Activated T-cell treated with anti-CD3 and anti-CD28 coated beads for 4 hours (primary cell): ENCODE results near the gene CHST8.

Source experiments
- DNase-seq: peaks from one replicate; pipeline ENCODE4 v3.0.0-alpha.2; 2020

Gene CHST8

GRCh38 chr19:33746159-33746558 lies 124.4 kb downstream of the CHST8 start:
- DNase-seq, result no peak

GRCh38 chr19:33747273-33747672 lies 125.5 kb downstream of the CHST8 start:
- no peak for DNase-seq

- DNase-seq, result no peak
Observed at GRCh38 chr19:33748231-33748630, 126.5 kb downstream of the CHST8 start.

GRCh38 chr19:33749016-33749415 lies 127.3 kb downstream of the CHST8 start:
- DNase-seq, result no peak

GRCh38 chr19:33749619-33750175 lies 127.9 kb downstream of the CHST8 start:
- no peak for DNase-seq

GRCh38 chr19:33750587-33751435 lies 129.1 kb downstream of the CHST8 start:
- no peak for DNase-seq

- DNase-seq, result no peak
Observed at GRCh38 chr19:33751436-33751770, 129.7 kb downstream of the CHST8 start.

- DNase-seq, result no peak
Observed at GRCh38 chr19:33752018-33752800, 130.5 kb downstream of the CHST8 start.

- DNase-seq, result no peak
Observed at GRCh38 chr19:33752945-33753344, 131.2 kb downstream of the CHST8 start.

GRCh38 chr19:33754361-33754760 lies 132.6 kb downstream of the CHST8 start:
- DNase-seq, result no peak

- DNase-seq, result no peak
Observed at GRCh38 chr19:33755099-33756035, 133.6 kb downstream of the CHST8 start.

GRCh38 chr19:33756177-33756576 lies 134.4 kb downstream of the CHST8 start:
- DNase-seq, result no peak

- DNase-seq, result no peak
Observed at GRCh38 chr19:33758541-33759013, 136.8 kb downstream of the CHST8 start.

GRCh38 chr19:33759356-33759755 lies 137.6 kb downstream of the CHST8 start:
- DNase-seq, result no peak

- DNase-seq, result no peak
Observed at GRCh38 chr19:33763633-33764371, 142.0 kb downstream of the CHST8 start.

- no peak for DNase-seq
Observed at GRCh38 chr19:33766623-33767022, 144.9 kb downstream of the CHST8 start.

- DNase-seq, result no peak
Observed at GRCh38 chr19:33767898-33768413, 146.2 kb downstream of the CHST8 start.

- no peak for DNase-seq
Observed at GRCh38 chr19:33769208-33769607, 147.5 kb downstream of the CHST8 start.

- no peak for DNase-seq
Observed at GRCh38 chr19:33770107-33770506, 148.4 kb downstream of the CHST8 start.

GRCh38 chr19:33771384-33772101 lies 149.8 kb downstream of the CHST8 start:
- peak; percentile 50 for DNase-seq
